Measurements from ENCODE around the gene KCNH2.

Gene KCNH2

DNA sequence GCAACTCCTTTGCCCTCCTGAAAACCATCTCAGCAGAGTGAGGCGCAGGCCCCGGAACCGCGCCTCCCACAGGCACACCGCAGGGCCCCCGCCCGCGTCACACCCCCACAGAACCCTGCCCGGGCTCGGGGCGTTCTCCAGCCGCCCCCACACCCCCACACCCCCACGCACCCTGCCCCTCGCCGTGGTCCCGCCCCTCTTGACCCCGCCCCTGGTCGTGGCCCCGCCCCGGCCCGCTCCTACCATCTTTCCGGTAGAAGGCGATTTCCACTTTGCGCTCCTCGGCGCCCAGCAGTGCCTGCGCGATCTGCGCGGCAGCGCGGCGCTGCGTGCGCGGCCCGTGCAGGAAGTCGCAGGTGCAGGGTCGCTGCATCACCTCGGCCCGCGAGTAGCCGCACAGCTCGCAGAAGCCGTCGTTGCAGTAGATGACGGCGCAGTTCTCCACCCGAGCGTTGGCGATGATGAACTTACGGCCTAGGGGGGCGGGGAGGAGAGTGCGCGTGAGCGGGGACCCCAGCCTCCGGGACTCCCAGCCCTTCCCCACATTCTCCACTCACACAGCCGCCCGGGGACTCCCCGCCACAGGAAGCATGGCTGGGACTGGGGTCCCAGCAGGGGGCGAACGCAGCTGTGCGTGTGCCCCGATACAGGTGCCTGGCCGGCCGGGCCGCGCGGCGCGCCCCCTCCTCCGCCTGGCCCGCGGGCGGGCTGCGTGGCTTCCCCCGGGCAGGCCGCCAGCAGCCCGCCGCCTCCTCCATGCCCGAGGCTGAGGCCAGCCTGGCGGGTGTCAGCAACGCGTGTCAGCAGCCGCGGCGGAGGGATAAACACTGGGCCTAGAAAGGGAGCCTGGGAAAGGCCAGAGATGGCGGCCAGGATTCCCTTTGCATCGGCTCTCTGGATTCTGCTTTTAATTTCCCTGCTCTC, 3.4 kb downstream of the KCNH2 start:
- peak; percentile 30 for DNase-seq (ENCODE audit: low spot score)

DNA sequence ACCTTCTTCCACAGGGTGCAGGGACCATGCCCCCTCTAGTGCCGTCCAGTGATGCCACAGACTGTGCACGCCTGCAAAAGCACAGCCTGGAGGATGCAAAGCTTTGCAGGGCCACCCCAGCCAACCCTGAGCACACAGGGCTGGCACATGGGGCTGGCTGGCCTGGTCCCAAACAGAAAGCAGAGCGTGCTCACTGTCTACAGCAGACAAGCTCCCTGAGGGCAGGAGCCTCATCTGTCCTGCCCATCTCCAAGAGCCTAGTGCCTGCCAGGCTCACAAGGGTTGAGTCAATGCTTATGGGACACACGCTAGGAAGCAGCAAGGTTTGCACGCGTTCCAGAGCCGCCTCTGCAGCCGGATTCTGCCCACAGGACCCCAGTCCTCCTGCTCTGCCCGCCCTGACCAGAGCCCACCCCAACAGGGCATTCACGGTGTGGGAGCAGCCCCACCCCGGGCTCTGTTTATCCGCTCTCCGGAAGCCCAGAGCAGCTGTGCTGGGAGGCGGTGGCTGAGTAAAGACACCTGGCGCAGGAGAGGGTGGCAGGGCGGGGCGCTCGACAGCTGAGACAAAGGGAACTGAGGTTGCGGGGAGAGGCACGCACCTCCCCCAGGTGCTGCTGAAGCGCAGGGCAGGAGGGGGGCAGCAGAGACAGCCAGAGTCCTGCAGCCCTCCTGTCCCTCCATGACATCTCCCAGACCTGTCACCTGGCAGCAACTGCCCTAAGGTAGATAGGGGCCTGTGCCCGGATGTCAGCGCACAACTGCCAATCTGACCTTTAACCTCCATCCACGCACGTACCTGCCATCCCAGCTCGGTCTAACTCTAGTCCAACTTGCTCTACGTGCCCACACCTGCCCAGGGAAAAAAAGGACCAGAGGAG, 4.3 kb downstream of the KCNH2 start:
- no peak for DNase-seq (ENCODE audit: low spot score)

DNA sequence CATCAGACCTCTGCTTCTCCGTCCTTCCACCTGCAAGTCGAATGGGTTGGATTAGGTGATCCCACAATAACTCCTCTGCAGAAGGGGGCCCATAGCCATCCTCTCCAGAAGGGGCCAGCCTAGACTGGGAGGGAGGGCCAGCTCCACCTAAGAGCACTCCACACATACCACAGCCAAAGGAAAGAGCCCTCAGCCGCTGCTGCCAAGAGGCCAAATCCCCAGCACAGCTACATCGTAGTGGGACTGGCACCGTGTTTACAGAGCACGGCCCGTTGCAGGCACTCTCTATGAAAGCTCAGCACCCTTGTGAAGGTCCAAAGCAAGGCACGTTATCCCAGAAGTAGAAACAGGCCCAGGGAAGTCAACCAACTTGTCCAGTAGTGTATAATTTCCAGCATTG, 5.4 kb downstream of the KCNH2 start:
- no peak for DNase-seq (ENCODE audit: low spot score)

- DNase-seq (ENCODE audit: low spot score), result no peak
Observed at GRCh38 chr7:150972023-150972468, 6.1 kb downstream of the KCNH2 start.

DNA sequence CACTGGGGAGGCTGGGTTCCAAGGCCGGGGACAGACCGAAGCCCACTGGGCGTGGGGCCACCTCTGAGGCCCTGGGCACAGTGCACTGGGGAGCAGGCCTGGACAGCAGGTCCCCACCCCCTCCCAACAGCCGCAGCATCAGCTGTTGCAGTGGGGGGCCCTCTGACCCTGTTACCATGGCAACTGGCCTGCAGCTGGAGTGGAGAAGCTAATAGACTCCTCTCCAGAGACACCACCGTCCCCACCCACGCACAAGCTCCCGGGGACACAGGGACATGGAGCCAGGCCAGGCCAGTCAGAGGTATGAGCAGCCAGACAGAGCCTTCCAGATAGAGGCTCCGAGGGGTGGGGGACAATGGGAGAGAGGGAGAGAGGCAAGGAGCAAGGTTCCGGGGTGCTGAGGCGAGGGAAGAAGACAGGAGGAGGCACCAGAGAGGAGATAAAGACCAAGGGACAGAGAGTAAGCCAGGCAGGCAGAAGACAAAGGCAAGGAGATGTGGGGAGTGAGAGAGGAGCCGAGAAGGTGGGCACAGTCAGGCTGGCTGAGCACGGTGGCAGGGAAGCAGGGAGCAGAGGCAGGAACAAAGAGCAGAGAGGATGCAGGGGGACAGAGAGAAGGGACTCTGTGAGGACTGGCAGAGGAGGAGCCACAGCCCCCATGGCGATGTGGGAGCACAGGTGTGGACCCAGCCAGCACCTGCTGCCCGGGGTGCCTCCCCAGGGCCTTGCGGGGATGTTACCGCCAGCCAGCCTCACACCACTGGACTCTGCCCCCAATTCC, 6.7 kb downstream of the KCNH2 start:
- no peak for DNase-seq (ENCODE audit: low spot score)

DNA sequence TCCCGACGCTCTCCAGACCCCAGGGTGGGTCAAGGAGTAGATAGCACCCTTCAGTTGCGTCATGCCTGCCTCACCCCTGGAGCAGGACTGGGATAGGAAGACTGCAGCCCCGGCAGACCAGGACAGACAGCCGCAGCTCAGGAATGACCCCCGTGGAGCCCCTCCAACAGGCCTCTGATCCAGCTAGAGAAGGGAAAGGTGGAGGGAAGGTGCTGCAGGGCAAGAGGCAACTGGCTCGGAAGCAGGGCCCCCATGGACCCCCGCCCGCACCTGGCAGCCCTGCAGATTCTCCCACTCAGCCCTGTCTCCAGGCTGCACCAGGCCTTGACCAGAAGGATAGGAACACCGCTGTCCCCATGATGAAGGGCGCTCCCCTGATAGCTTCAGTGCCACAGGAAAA, 7.7 kb downstream of the KCNH2 start:
- no peak for DNase-seq (ENCODE audit: low spot score)

- DNase-seq (ENCODE audit: low spot score), result no peak
Observed at GRCh38 chr7:150969475-150969874, 8.6 kb downstream of the KCNH2 start.

GRCh38 chr7:150968734-150969372, 9.3 kb downstream of the KCNH2 start:
- DNase-seq (ENCODE audit: low spot score), result no peak

- no peak for DNase-seq (ENCODE audit: low spot score)
Observed at GRCh38 chr7:150968056-150968733, 9.9 kb downstream of the KCNH2 start.

- no peak for DNase-seq (ENCODE audit: low spot score)
Observed at GRCh38 chr7:150967349-150967748, 10.8 kb downstream of the KCNH2 start.

GRCh38 chr7:150966002-150966401, 12.1 kb downstream of the KCNH2 start:
- DNase-seq (ENCODE audit: low spot score), result peak; percentile 23

GRCh38 chr7:150965273-150965830, 12.8 kb downstream of the KCNH2 start:
- no peak for DNase-seq (ENCODE audit: low spot score)

GRCh38 chr7:150964593-150965111, 13.5 kb downstream of the KCNH2 start:
- peak; percentile 48 for DNase-seq (ENCODE audit: low spot score)

DNA sequence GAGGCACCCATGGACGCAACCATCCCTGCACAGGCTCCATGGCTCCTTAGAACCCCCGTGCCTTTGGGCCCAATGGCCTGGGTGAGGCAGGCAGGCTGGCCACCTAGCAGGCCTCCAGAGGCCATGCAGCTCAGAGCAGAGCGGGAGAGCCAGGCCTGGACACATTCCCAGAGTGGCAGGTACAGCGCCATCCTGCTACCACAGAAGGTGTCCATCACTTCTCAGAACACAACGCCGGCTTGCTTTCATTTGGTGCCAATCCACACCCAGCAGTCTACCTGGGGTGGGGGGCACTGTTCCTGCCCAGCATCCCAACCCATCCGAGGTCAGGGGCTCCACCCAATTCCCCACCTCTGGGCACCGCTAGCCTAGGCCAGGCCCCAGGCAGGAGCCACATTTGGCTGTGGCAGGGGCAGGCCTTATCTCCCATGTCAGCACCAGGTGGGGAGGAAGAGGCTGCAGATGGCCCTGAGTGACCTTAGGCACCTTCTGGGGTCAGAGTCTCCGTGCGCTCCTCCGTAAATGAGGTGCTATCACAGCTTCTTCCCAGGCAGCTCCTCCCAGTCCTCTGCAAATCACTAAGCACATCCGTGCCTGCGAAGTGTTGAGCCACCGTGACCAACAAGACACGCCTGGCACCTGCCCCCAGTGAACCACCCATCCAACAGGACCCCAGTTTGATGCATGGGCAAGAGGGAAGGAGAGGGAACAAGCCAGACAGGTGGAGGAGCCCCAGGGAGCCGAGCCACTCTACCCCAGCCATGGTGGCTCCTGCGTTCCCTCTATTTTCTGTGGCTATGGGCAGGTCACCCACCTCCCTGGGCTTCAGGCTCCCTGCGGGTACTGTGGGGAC, 14.2 kb downstream of the KCNH2 start:
- DNase-seq (ENCODE audit: low spot score), result no peak

GRCh38 chr7:150962553-150963399, 15.3 kb downstream of the KCNH2 start:
- DNase-seq (ENCODE audit: low spot score), result peak; percentile 74

DNA sequence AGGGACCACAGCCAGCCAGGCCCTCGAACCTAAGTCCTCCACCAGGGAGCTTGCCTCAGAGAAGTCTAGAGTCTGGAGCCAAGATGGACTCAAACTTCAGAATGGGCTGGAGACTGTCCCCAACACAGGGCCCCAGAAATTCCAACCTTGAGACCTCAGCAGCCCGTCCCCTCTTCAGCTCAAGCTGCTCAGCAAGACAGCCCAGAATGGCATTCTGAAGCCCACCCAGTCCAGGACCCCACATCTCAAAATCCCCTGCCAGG, 15.9 kb downstream of the KCNH2 start:
- DNase-seq (ENCODE audit: low spot score), result no peak

DNA sequence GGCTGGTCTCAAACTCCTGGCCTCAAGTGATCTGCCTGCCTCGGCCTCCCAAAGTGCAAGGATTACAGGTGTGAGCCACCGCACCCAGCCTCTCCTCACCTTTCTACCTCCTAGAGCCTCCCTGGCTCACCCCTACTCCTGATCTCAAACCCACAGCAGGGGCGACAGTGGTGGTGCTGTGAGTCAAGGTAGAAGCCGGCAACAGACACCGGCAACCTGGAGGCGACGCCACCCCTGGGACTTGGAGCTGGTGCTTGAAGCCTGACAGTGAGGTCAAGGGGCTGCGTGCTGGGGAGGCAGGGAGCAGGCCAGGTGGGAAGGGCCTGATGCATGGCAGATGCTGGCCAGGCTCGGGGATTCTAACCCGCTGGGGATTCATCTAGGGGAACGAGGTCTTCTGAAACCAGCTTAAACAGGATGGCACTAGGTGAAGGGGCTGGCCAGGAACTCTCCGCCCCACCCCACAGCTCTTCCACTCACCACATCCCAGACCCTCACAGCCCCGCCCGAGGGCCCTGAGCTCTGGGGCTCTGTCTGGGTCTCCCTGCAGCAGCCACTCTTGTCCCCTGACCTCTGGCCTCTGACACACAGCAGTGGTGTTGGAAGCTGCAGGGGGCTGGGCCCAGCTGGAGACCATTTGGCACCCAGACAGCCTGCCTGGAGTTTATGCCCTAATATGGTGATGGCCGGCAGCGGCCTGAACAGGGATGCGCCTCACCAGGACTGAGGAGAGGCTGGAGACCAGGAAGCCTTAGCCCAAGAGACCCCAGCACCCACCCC, 16.4 kb downstream of the KCNH2 start:
- no peak for DNase-seq (ENCODE audit: low spot score)

All from hematopoietic multipotent progenitor cell treated with erythropoietin and hydrocortisone succinate and interleukin-3 and kit ligand, for 15 days (in vitro differentiated cells).